Measurements from ENCODE around the gene MYLK4.

Gene MYLK4

GRCh38 chr6:2693231-2693630 is 57.5 kb downstream of the MYLK4 start:
- no peak for DNase-seq

GRCh38 chr6:2688401-2689064 is 62.2 kb downstream of the MYLK4 start:
- DNase-seq = no peak

DNA sequence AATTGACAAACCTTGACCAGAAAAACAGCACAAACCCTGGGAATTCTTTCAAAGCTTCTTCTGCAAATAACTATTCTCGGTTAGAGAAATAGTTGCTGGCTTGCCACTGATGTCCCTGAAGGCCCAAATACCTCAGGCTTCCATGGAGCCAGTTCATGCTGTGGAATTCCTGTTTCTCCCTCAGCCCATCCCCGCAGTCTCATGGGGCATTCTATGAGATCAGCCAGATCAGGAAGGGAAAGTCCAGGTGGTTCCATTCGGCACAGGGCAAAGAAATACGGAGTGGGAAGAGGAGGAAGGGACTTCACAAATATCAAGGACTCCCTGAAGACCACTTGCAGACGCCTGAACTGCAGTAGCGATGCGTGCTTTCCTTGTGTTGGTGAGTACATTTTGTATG is 63.3 kb downstream of the MYLK4 start:
- no peak for DNase-seq

- DNase-seq = no peak
Measured at GRCh38 chr6:2686515-2686914, 64.2 kb downstream of the MYLK4 start.

DNA sequence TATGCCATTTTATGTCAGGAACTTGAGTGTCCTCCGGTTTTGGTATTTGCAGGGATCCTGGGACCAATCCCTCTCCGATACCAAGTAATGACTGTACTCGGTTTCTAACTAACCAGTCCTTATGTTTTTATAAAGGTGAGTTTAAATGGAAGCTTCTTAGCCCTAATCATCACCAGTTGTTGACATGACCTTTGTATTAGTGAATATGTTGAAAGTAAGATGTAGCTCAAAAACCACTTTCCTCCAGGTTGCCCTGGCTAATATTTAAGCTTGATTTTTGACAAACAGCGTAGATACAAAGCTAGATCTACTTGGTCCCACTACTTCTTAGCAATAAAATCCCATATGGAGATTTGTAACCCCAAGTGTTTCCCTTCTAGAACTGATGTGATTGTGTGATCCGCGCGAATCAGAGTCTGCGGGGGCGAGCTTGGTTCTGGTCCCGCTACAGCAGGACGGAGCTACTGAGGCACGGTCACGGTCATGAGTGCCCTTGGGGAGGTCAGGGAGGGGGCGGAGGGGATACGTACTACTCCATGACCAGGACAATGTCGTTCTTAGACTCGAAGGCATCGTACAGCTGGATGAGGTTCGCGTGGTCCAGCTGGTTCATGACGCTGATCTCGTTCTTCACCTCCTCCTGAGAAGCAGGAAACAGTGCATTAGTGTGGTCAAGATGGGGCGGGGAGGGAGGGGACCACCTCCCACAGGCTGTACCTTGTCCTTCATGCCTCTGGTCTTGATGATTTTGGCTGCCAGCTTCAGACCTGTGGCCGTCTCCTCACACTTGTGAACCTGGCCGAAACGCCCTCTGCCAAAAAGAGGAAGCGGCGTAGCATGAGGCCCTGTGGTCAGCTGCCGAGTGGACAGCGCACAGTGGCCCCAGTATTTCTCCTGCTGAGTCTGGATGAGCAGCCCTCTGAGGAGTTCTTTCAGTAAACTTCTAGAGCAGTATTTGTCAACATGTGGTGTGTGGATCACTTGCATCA is 65.7 kb downstream of the MYLK4 start:
- DNase-seq = no peak

GRCh38 chr6:2684103-2684749 is 66.5 kb downstream of the MYLK4 start:
- no peak for DNase-seq

DNA sequence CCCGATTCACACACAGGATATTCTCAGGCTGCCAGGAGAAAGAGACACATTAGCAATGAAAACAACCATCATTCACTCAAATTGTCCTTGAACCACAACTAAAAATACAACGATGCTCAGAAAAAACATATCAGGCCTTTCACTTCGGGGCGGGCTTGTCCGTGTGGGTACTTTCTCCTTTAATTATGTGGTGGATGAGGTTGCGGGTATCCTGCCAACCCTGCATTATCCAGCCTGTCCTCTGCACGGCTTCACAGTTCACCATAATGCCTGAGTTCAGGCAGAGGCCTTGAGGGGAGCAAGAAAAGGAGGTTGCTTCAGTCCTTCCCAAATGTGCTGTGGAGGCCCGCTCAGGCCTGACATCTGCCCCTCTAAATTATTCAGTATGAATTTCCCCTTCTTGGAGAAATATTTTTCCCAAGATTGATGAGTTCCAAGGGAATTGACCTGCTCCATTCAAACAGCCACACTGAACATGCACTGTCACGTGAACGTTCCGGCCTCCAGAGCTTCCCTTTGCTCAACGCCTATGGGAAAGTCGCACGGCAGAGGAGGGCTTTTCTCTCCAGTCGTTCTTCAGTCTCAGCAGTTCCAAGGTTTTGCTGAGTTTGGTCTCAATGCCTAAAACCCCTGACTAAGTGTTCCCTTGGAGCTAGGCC is 70.3 kb downstream of the MYLK4 start:
- DNase-seq = no peak

GRCh38 chr6:2677080-2677593 is 73.6 kb downstream of the MYLK4 start:
- no peak for DNase-seq

GRCh38 chr6:2676048-2676447 is 74.7 kb downstream of the MYLK4 start:
- DNase-seq = no peak

GRCh38 chr6:2674857-2675256 is 75.9 kb downstream of the MYLK4 start:
- DNase-seq = no peak

DNA sequence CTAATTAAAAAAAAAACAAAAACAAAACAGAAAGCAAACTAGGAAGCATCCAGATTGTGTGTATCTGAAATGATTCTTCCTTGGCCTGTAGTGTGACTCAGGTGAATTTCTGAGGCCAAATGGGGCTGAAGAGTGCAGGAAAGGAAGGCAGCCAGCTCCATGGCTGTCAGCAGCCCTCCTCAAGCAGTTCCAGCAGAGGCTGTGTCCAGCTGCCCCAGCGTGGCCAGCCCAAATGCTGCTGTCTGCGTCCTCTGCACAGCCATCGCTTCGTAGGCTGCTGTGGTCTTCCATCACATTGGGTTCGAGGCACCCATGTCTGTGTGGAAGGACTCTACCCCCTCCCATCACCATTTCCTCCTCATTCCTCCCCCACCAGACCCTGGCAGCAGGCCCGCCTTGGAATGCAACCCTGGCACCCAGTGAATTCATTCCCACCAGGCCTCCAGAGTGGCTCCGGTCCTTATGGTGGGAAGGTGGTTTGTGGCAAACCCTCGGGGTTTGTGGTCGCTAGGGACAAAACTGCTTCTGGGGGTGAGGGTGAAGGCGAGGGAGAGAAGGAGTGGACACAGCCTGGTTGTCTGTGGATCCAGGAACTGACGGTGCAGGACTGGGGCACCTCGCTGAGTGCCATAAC is 81.5 kb downstream of the MYLK4 start:
- DNase-seq = no peak

DNA sequence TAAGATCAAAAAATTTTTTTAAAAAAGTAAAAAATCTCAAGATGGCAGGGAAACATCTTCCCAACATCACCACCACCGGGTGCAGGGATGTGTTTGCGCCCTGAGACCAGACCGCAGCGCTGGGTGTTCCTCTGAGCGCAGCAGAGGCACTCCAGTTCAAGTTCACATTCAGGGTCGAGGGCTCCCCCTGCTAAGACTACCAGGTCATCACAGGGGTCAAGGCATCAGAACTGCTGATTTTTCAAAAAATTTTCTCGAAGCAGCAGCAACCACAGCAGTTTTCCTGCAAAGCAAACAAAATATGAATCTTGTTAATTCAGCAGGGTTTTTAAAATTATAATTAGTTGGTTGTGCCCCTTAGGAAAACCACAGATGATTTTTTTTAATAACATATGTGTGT is 83.1 kb downstream of the MYLK4 start:
- no peak for DNase-seq

DNA sequence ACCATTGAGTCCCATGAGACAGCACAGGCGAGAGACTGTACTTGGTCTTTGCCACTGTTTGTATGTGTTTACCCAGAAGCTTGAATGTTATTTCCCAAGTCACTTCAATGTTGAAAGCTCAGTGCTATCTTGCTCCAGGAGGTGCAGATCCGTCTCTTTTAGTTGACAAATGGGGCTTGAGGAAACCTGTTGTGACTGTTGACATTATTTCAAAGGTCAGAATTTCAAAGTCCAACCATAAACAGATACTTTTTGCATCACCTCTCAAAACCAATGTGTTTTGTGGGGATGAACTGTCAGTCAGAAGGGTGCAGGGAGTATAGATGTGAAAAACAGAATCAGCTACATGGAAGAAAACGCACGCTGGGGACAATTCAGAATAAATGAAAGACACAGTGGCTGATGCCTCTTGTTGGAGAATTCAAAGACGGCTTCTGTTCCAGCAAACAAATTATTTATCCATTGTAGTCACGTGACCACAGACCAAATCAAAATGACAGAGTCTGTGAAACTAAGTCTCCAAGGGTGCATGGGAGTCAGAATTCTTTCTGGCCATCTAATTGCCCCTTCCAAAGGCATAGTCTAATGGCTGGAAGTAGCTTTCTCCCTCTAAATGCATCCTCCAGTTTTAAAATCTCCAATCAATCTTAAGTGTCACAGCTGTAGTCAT is 83.7 kb downstream of the MYLK4 start:
- no peak for DNase-seq

- no peak for DNase-seq
Measured at GRCh38 chr6:2665146-2666070, 85.3 kb downstream of the MYLK4 start.

- no peak for DNase-seq
Measured at GRCh38 chr6:2663123-2663522, 87.6 kb downstream of the MYLK4 start.

DNA sequence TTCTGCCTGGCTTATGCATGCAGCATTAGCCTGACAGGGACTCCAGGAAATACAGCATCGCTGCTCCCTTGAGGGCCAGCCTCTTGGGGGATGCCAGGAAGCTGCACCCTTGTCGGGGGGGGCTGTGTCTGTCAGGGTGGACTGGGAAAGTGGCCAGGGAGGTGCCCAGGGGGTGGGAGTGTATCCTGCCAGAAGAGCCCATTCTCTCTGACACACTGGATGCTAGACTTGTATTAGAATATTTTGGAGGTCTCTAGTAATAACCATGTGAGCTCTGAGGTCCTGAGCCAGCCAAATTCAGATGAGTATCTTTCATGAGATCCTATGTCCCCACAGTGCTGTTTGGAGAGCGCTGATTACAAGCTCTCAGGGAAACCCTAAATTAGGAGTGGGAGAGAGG is 89.1 kb downstream of the MYLK4 start:
- no peak for DNase-seq

- DNase-seq = no peak
Measured at GRCh38 chr6:2659882-2660281, 90.8 kb downstream of the MYLK4 start.

- no peak for DNase-seq
Measured at GRCh38 chr6:2659381-2659780, 91.3 kb downstream of the MYLK4 start.

GRCh38 chr6:2658788-2659187 is 91.9 kb downstream of the MYLK4 start:
- DNase-seq = no peak

DNA sequence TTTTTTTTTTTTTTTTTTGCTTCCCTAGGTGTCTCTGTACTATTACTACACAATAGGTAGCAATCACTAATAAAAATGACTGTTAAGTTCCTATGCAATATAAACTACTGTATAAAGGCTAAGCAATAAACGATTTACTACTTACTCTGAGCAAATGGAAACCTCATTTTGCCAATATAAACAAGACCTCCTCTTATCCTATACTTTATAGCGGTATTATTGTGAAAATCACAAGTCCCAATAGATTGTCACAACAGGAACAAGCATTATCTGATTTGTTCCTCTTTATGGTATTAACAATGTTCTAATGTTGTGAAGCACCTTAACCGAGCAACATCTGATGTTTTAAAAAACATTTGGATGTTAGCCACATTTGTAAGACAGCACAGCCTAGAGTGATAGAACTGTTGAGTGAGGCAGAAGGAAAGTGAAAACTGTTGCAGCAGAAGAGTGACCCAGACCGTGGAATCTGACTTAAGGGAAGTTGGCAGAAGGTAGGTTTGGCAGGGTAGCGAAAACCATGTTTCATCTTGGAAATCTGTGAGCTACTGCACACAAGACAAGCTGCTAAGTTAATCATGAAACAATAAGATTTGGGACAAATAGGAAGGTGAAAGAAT is 94.2 kb downstream of the MYLK4 start:
- no peak for DNase-seq

All from retina (tissue), 1 donor.